Testis (tissue), 3 donors: Measurements from ENCODE around the gene PXYLP1. TPM values are rescaled to one million over a fixed set of nuclear protein-coding genes. Genes with fewer than 3 reads are reported as not detected.

ENCODE experiments used
- DNase-seq: peaks from one replicate; pipeline ENCODE4 v3.0.0-alpha.2; 2019
- H3K27ac ChIP-seq, 2 donors: fragments of 200-600 bp; sonication (generic); one replicate each; pipeline ENCODE4 v1.5.1; 2019
- H3K27me3 ChIP-seq: fragments of 200-600 bp; sonication (generic); one replicate; pipeline ENCODE4 v1.5.1; 2019
- H3K36me3 ChIP-seq: fragments of 200-600 bp; sonication (generic); one replicate; pipeline ENCODE4 v1.5.1; 2017; ENCODE audit warnings: low read depth; ENCODE audit errors: missing control alignments
- H3K4me1 ChIP-seq: fragments of 200-600 bp; sonication (generic); one replicate; pipeline ENCODE4 v1.5.1; 2019
- H3K4me3 ChIP-seq, 2 donors: fragments of 200-600 bp; sonication (generic); one replicate each; pipeline ENCODE4 v1.5.1; 2017 to 2019
- H3K9me3 ChIP-seq: fragments of 200-600 bp; sonication (generic); one replicate; pipeline ENCODE4 v1.5.1; 2017
- CTCF ChIP-seq, 3 experiments: fragments of 450-650 bp in 2 of 3; fragments of 200-600 bp in 1 of 3; sonication (generic) in 1 of 3; IDR thresholded peaks; one replicate each; pipeline ENCODE4 v1.5.1; 2016 to 2019; ENCODE audit warnings: antibody characterized with exemption in 3 of 3, mild to moderate bottlenecking in 2 of 3, moderate library complexity in 1 of 3
- POLR2A ChIP-seq: fragments of 450-650 bp; IDR thresholded peaks from one replicate; pipeline ENCODE4 v1.6.1; 2017; ENCODE audit warnings: antibody characterized with exemption, mild to moderate bottlenecking, moderate library complexity
- WGBS, 2 donors: methylation state at CpG; one replicate each; pipeline ENCODE4 v1.1.5; 2018; 5-methylcytosine and 5-hydroxymethylcytosine counted together
- intact Hi-C: fragments of 100-400 bp; cut with DNase I; formaldehyde crosslinking; loops from one replicate; pipeline ENCODE4 v1.15.1; 2023; ENCODE audit warnings: low total_unique reads
- polyA plus RNA-seq: library from polyadenylated mRNA; stranded (reverse); fragments of 350-450 nt; fragmentation: Illumina TruSeq; extraction: RNeasy Lipid Tissue Mini Kit (QIAGEN cat#74804); gene quantifications from one replicate; pipeline ENCODE4 v1.2.3, GENCODE V29; 2014; ENCODE audit warnings: low read depth, low replicate concordance; ENCODE audit not compliant: insufficient read depth
- total RNA-seq, 2 donors: library from RNA; depleted of rRNA; stranded (reverse); fragments of >200 nt; gene quantifications; one replicate each; pipeline ENCODE4 v1.2.3, GENCODE V29; 2016

The PXYLP1 gene
- total and polyA plus RNA-seq, 3 donors from 2014 or later = 16.0 to 55.8 (median 31.6) TPM

GRCh38 chr3:141260630-141260927, 29.0 kb downstream of the PXYLP1 start:
- intact Hi-C loops = no loop called here
- H3K4me3 ChIP-seq = no peak overlapping the region
- H3K27me3 ChIP-seq = no peaks in the 10 kb centered on the region
- no peak for TF ChIP-seq POLR2A
- TF ChIP-seq CTCF (IDR thresholded peaks at IDR 0.05) = no peak
- no peaks in the 10 kb centered on the region for H3K36me3 ChIP-seq
- H3K9me3 ChIP-seq = no peaks in the 10 kb centered on the region
- no peak for DNase-seq
- H3K27ac ChIP-seq = no peak overlapping the region
- WGBS, 2 donors = 93 to 94% methylated on average over 2 of the region's 2 CpGs
- H3K4me1 ChIP-seq = no peaks in the 10 kb centered on the region

- Histone ChIP-seq H3K27ac (no peak overlapping the region), H3K9me3 (no peaks in the 10 kb centered on the region), H3K4me1 (no peaks in the 10 kb centered on the region), H3K36me3 (no peaks in the 10 kb centered on the region), H3K27me3 (no peaks in the 10 kb centered on the region), H3K4me3 (no peak overlapping the region)
- TF ChIP-seq CTCF (IDR thresholded peaks at IDR 0.05) (no peak), POLR2A (no peak)
- intact Hi-C loops = no loop called here
- no peak for DNase-seq
- WGBS, 2 donors = 89% methylated on average over 8 of the region's 8 CpGs
Measured at GRCh38 chr3:141261472-141262307, 30.1 kb downstream of the PXYLP1 start.

- TF ChIP-seq CTCF (IDR thresholded peaks at IDR 0.05) (no peak), POLR2A (no peak)
- Histone ChIP-seq H3K4me3 (no peak overlapping the region), H3K27ac (no peak overlapping the region), H3K36me3 (no peaks in the 10 kb centered on the region), H3K4me1 (no peaks in the 10 kb centered on the region), H3K9me3 (no peaks in the 10 kb centered on the region), H3K27me3 (no peaks in the 10 kb centered on the region)
- intact Hi-C loops = no loop called here
- WGBS, 2 donors = 92 to 94% methylated on average over 4 of the region's 4 CpGs
- DNase-seq = no peak
Measured at GRCh38 chr3:141262308-141262705, 30.7 kb downstream of the PXYLP1 start.

GRCh38 chr3:141266186-141266585, 34.6 kb downstream of the PXYLP1 start:
- Histone ChIP-seq H3K36me3 (no peaks in the 10 kb centered on the region), H3K9me3 (no peaks in the 10 kb centered on the region), H3K4me3 (no peak overlapping the region), H3K27me3 (no peaks in the 10 kb centered on the region), H3K27ac (no peak overlapping the region), H3K4me1 (no peaks in the 10 kb centered on the region)
- 88 to 89% methylated on average over 9 of the region's 9 CpGs for WGBS, 2 donors
- DNase-seq = no peak
- intact Hi-C loops = no loop called here
- TF ChIP-seq POLR2A (no peak), CTCF (IDR thresholded peaks at IDR 0.05) (no peak)
